IPS-11a (cell line): Measurements from ENCODE around the gene GRM4.

Experiments used
- H3K4me3 ChIP-seq: one replicate; pipeline ENCODE4 v1.5.1; 2013; ENCODE audit warnings: low read depth, low read length, control low read depth

Gene GRM4

GRCh38 chr6:34143196-34143883 is 2.5 kb downstream of the GRM4 start:
- peak overlapping the region; percentile 60 for H3K4me3 ChIP-seq

DNA sequence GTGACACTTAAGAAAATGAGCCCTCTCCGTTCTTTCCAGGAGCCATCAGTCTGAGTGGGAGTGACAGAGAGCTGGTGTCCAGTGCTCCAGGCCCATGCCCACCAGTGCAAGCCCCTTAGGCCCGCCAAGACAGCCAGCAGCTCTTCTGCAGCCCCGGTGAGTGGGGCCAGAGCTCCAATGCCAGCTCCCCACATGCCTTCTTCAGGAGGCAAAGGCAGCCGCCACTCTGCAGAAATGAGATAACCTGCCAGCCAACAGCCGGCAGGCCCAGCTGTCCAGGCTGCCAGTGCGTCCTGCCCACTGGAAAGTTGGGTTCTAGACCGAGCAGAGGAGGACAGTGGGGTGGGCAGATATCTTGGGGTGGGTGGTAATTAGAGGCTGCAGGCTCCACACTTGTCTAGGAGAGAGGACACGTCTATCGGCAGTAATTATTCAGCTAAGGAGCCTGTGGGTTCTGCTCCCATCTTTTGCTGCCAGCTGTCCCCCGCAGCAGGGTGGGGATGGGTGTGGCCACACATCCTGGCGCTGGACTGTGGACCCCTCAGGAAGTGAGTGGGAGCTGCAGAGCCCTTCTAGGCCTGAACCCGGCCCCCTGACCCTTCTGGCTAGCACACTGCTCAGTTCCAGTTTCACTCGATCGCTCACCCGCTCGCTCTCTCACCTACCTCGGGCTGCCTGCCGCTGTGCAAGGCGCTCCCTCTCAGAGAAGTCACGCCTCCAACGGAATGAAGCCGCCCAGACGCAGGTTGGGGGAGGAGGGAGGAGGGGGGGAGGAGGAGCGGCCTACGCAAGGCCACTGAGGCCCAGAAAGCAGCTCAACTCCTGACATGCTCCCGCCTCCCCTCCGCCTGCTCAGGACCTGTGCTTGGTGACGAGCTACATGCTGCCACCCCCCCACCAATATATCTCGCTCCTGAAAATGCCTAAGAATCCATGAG is 3.6 kb downstream of the GRM4 start:
- H3K4me3 ChIP-seq, result no peak overlapping the region

GRCh38 chr6:34140075-34140474 is 5.8 kb downstream of the GRM4 start:
- no peak overlapping the region for H3K4me3 ChIP-seq

DNA sequence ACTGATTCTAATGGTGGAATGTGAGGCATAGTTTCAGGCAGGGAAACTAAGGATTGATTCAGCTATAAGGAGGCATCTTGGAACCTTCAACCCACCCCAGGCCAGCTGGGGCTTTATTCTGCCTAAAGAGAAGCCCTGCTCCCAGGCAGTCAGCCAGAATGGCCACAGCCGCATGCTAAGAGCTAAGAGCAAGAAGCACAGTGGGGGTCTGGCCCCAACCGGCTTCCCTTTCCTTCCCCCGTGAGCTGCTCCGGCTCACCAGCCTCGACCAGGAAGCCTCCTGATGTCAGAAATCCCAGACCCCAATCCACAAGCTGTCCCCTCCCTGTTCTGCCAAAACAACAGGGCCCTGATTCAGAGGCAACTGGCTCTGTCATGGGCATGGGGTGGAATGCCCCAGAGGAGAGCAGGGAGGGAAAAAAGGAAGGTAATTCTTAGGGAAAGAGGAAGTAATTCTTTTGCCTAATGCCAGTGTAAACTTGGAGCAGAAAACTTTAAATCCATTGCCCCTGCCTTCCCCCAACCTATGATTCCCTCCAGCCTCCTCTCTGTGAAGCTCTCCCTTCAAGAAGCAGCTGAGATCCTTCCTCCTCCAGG is 6.9 kb downstream of the GRM4 start:
- no peak overlapping the region for H3K4me3 ChIP-seq

DNA sequence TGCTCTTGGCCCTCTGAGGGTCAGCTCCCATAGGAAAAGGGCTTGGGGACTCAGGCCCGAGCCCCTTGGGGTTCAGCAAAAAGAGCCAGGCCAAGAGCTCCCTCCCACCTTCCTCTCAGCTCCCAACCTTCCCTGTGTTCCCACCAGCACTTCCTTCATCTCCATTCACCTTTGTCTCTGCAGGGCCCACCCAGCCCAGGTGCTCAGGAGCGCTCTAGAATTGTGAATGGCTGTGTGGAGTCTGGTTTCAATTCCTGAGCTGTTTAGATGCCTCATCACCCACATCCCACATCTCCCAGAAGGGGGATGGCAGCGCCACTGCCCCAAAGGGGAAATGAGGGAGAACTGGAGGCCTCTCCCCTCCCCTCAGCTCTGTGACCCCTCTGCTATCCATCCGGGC is 7.7 kb downstream of the GRM4 start:
- no peak overlapping the region for H3K4me3 ChIP-seq

- no peak overlapping the region for H3K4me3 ChIP-seq
Observed at GRCh38 chr6:34135541-34135940, 10.3 kb downstream of the GRM4 start.

GRCh38 chr6:34132486-34133185 is 13.3 kb downstream of the GRM4 start:
- H3K4me3 ChIP-seq, result no peak overlapping the region

DNA sequence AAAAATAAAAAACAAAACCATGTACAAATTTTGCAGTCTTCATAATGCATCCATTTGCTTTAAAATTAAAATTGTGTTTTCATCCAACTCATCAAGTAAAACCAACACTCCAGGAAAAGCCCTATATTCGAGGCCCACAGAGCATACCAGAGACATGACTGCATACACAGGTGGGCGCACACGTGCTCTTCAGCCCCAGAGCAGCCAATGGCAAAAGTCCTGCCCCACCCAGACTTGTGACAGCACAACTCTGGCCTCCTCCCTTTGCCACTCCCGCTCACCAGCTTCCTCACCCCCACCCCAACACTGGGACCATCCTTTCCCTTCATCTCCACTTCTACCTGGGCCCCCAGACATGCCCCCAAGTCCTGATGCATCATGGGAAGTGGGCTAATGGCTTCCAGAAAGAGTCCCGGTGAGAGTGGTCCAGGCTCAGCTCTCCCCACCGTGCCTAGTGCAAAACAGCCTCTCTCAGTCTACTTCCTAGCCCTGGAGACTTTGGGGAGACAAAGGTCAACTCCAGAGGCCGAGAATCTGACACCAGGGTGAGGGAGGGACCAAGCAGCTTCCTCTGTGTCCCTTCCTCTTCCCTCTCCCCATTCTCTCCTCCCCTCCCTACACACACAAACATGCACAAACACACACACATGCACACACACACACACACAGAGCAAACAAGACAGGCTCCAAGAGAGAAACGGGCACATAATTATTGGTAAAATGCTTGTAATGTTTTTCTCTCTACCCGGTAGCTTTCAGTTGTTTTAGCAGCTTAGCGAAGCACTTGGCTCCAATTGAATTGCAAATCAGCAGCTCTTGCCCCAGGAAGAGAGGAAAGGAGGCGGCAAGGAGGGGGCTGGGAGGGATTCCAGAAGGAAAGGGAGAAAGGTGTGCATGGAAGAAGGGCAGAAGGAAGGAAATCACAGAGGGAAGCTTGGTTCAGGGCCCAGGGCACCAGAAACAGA is 14.3 kb downstream of the GRM4 start:
- H3K4me3 ChIP-seq, result no peak overlapping the region

GRCh38 chr6:34130862-34131261 is 15.0 kb downstream of the GRM4 start:
- no peak overlapping the region for H3K4me3 ChIP-seq

DNA sequence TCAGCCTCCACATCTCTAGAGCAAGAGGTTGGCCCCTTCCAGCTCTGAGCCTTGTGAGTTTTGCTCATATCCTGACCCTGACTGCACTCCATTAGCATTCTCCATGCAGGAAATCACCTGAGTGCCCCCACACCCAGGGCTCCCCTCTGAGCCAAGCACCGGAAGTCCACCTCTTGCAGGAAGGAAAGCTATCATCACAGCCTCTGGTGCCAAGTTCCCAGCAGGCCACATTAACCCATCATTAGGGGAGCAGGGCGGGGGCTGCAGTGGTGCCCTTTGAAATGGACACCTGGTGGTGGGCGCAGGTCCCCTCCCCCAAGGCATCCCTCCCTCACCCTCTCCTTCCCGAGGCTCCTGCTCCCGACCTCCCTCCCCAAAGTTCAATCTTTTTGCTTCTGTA is 16.1 kb downstream of the GRM4 start:
- no peak overlapping the region for H3K4me3 ChIP-seq

DNA sequence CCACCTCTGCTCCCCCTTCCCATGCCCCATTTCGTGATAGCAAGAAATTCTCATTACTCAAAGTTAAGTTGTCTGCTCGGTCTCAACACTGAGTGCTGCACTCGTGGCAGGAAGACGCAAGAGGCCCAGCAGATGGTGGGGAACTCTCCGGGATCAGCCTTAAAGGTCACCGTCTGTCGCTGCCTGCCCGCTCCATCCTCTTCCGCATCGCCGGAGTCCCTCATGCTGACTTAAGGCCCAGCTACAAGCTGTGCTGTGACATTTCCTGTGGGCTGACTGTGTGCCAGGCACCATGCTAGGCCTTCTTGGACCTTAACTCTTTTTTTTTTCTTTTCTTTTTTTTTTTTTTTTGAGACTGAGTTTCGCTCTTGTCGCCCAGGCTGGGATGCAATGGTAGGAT is 17.8 kb downstream of the GRM4 start:
- no peak overlapping the region for H3K4me3 ChIP-seq

GRCh38 chr6:34126419-34126818 is 19.5 kb downstream of the GRM4 start:
- no peak overlapping the region for H3K4me3 ChIP-seq

DNA sequence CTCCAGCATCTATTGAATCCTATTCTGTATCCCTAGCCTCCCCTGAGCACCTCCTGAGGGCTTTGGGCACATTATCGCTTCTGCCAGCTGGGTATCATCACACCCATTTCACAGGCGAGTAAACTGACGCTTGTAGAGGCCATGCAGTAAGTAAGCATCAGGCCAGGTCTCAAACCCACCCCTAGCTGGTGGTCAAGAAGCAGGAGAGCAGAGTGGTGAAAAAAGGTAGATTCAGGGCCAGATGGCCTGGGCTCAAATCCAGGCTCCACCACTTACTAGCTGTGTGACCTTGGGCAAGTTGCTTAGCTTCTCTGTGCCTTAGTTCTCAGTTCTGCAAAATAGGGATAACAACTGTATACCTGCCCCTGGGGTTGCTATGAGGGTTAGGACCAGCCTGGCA is 19.9 kb downstream of the GRM4 start:
- no peak overlapping the region for H3K4me3 ChIP-seq

DNA sequence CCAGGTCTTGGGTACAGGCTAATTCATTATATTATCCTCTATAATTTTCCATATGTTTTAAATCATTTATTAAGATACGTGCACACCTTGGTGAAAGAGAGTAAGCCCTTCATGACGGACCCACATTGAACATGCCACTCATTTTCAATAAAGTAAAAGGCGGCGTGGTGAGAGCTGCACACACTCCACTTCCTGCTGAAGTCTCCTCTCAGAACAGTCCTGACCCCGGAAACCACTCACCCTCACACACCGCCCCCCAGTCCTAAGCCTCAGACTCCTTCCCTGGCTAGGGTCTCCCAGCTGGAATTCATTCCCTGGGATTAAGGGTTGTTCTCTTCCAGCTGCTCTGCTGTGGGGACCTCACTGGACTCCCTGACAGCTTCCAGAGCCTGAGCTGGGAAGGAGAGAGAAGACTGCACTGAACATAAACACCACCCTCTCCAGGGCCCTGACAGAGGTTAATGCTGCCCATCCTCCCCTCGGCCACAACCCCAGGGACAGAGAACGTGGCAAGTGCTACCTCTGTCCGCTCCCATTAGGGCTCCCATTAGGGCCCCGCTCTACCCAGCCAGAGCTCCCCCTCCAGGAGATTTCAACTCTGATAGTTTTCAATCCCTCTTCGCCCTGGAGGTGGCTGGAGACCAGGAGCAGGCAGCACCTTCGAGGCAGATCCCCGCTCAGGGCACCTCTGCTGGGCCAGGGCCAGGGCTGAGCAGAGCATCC is 24.8 kb downstream of the GRM4 start:
- H3K4me3 ChIP-seq, result no peak overlapping the region

- no peak overlapping the region for H3K4me3 ChIP-seq
Observed at GRCh38 chr6:34115915-34116314, 30.0 kb downstream of the GRM4 start.

DNA sequence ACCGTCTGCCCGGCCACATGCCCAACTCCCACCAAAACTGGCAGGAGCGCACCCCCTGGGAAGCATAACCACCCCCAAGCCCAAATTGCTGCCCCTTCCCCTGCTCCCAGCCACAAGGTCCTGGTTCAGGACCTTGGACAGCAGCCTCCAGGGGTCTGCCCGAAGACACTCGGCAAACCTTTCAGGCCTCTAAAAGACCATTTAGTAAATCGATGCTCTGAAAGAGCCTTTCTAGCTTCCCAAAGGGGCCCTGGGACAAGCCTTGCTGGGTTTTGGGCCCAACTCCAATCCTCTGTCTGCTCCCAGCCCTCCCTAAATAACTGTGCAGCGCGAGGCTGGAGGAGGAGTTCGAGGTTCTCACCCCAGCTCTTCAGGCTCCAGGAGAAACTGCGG is 30.5 kb downstream of the GRM4 start:
- no peak overlapping the region for H3K4me3 ChIP-seq

DNA sequence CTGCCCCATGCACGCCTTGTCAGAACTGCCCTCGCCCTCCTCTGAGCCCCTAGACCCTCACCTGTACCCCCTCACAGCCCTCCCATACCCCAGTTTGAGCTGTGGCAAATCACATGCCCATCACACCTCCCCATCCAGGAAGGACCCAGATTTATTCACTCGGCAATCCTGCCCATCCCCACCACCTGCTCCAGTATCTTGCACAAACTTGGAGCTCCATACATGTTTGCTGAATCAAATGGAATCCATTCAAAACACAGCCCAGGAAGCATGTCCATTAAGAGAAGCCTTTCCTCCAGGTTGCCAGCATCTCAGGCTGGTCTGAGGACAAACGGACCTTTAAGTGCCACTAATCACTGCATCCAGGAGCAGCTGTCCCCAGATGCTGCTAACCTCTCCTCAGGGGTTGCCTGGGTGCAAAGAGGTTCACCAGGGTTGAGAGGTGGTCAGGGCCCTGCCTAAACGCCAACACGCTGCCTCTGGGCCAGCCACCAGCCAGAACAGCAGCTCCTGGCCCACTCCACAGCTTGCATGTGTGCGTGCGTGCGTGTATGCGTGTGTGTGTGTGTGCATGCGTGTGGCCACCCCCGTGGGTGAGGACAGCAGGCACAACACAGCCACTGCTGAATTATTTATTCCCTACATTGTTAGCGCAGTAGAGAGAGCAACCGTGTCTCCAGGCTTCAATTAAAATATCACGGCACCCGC is 31.0 kb downstream of the GRM4 start:
- H3K4me3 ChIP-seq, result no peak overlapping the region

- no peak overlapping the region for H3K4me3 ChIP-seq
Observed at GRCh38 chr6:34113532-34113931, 32.4 kb downstream of the GRM4 start.

DNA sequence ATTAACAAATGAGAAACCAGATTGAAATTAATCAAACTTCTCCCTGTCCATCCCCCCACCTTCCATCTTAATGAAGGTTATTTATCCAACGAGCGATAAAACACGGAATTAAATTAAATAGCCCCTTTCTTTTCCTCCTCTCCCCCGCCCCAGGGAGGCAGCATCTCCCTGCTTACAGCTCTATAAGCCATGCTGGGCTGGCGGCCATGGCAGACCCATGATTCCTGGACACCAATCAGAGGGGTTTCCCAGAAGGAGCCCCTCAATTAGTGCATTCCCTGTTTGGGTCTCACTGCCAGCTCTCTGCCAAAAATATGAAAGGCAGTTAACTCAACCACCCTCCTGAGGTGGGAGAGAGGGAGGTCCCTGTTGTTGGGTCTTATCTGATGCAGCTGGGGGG is 33.8 kb downstream of the GRM4 start:
- H3K4me3 ChIP-seq, result no peak overlapping the region
